ENCODE data around the gene PTPRM. TPM values are rescaled to one million over a fixed set of nuclear protein-coding genes. Genes with fewer than 3 reads are reported as not detected.

PTPRM gene
- total and polyA plus RNA-seq, 5 donors from 2014 or later, result 1.1 to 4.6 (median 3.6) TPM

DNA sequence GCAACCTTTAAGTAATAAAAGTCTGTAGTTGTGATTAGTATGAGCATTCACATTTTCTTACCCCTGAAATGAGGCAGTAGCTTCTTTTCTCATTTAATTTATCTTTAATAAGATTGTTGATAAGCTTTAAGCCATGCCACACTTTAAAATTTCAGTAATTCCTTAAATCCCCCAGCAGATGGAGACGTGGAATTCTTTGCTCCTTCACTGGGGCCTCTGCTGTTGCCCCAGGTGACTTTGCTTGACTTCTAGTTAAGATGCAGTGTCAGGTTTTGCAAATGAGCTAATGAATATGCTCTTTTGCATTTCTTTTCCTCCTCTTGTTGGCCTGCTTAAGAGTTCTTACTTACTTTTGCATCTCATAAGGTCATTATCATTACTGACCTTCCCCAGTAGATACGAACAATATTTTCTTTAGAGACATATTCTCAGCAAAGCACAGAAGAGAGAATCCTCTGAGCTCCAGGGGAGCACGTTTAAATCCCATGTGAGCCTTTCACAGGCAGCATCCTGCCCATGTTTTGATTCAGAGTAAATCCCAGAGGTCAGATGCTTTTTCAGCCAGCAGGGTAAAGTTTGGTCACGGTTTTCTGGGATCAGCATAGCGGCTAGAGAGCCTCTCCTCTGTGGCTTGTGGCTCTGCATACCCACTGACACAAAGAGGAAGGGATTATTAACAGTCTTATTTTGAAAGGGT, 222.9 kb downstream of the PTPRM start:
- H3K36me3 ChIP-seq (ENCODE audit: control insufficient read depth, insufficient read depth, low read length), result no peaks in the 10 kb centered on the region
- H3K27ac ChIP-seq (ENCODE audit: insufficient read depth, low read length, poor library complexity, severe bottlenecking), result no peak overlapping the region
- H3K9me3 ChIP-seq (ENCODE audit: control insufficient read depth in 2 of 2, low read length in 2 of 2), result no peaks in the 10 kb centered on the region
- H3K4me1 Mint-ChIP-seq, result no peaks in the 10 kb centered on the region
- H3K4me3 ChIP-seq (ENCODE audit: low read depth, low read length), result no peak overlapping the region
- ATAC-seq (ENCODE audit: low read depth in 2 of 2), result no peak
- peaks cover 0 to 9% (median 0%) of the 10 kb centered on the region in 7 donors for H3K9me3 Mint-ChIP-seq
- no peaks in the 10 kb centered on the region for H3K36me3 Mint-ChIP-seq
- no peaks in the 10 kb centered on the region for H3K27me3 Mint-ChIP-seq
- H3K27me3 ChIP-seq (ENCODE audit: control insufficient read depth, insufficient read depth, low read length), result no peaks in the 10 kb centered on the region
- H3K4me3 Mint-ChIP-seq, result no peak overlapping the region
- no peak overlapping the region for H3K27ac Mint-ChIP-seq
- H3K4me1 ChIP-seq (ENCODE audit: control insufficient read depth, insufficient read depth, low read length, poor library complexity, severe bottlenecking), result no peaks in the 10 kb centered on the region
- DNase-seq, result no peak

DNA sequence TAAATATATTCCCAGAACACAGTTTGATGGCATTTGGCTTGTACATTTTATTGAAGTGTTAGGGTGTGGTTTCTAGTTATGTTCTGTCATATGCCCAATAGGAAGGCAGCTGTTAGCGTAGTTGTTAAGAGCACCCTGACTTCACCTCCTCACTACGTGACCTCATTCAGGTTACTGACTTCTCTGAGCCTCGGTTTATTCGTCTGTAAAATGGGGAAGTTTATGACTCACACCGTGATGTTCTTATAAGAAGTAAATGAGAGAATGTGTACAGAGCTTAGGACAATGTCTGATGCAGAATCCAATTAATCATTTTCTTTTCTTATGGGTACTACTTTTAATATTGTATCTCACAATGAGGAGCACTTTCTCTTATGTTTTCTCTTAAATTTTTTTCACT, 226.0 kb downstream of the PTPRM start:
- Mint-ChIP-seq H3K36me3 (no peaks in the 10 kb centered on the region), H3K4me3 (no peak overlapping the region)
- H3K27ac ChIP-seq (ENCODE audit: insufficient read depth, low read length, poor library complexity, severe bottlenecking), result no peak overlapping the region

DNA sequence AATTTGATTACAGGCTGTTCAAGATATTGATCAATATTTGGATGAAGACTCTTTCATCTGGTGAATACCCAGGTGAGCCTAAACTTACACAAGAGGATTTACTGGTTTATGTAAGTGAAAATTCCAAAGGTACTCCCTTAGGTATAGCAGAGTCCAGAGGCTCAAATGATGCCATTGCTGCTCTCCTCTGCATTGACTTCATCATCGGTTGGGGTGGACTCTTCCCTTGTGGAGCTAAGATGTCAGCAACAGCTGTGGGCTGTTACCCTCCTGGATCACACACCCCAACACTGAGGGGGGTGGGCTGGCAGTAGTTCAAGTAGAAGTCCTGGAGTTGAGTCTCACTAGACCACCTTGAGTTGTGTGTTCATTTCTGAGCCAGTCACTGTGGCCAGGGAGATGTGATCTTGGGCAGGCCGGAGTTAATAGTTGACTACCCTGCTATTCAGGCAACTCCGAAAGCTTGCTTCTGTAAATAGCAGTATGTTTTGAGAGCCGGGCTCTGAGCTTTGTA, 236.9 kb downstream of the PTPRM start:
- no peaks in the 10 kb centered on the region for H3K4me1 ChIP-seq (ENCODE audit: control insufficient read depth, insufficient read depth, low read length, poor library complexity, severe bottlenecking)
- H3K27me3 Mint-ChIP-seq, result no peaks in the 10 kb centered on the region
- H3K9me3 ChIP-seq (ENCODE audit: control insufficient read depth in 2 of 2, low read length in 2 of 2), result no peaks in the 10 kb centered on the region
- no peaks in the 10 kb centered on the region for H3K4me1 Mint-ChIP-seq
- H3K27ac ChIP-seq (ENCODE audit: insufficient read depth, low read length, poor library complexity, severe bottlenecking), result no peak overlapping the region
- no peak overlapping the region for H3K27ac Mint-ChIP-seq
- no peak overlapping the region for H3K4me3 ChIP-seq (ENCODE audit: low read depth, low read length)
- H3K27me3 ChIP-seq (ENCODE audit: control insufficient read depth, insufficient read depth, low read length), result no peaks in the 10 kb centered on the region
- no peaks in the 10 kb centered on the region for H3K36me3 Mint-ChIP-seq
- no peak overlapping the region for H3K4me3 Mint-ChIP-seq
- DNase-seq, result no peak
- no peaks in the 10 kb centered on the region for H3K36me3 ChIP-seq (ENCODE audit: control insufficient read depth, insufficient read depth, low read length)
- H3K9me3 Mint-ChIP-seq, result peaks cover 0 to 3% (median 1%) of the 10 kb centered on the region in 7 donors
- no peak for ATAC-seq (ENCODE audit: low read depth in 2 of 2)

More for the DNA sequence above, 226.0 kb downstream of the PTPRM start:
- H3K9me3 Mint-ChIP-seq, result peaks cover 0 to 1% (median 0%) of the 10 kb centered on the region in 7 donors
- H3K27ac Mint-ChIP-seq, result no peak overlapping the region
- Histone ChIP-seq H3K4me1 (ENCODE audit: control insufficient read depth, insufficient read depth, low read length, poor library complexity, severe bottlenecking) (no peaks in the 10 kb centered on the region), H3K27me3 (ENCODE audit: control insufficient read depth, insufficient read depth, low read length) (no peaks in the 10 kb centered on the region), H3K36me3 (ENCODE audit: control insufficient read depth, insufficient read depth, low read length) (no peaks in the 10 kb centered on the region), H3K4me3 (ENCODE audit: low read depth, low read length) (no peak overlapping the region), H3K9me3 (ENCODE audit: control insufficient read depth in 2 of 2, low read length in 2 of 2) (no peaks in the 10 kb centered on the region)
- ATAC-seq (ENCODE audit: low read depth in 2 of 2) (no peak), DNase-seq (no peak)
- H3K27me3 Mint-ChIP-seq, result no peaks in the 10 kb centered on the region
- H3K4me1 Mint-ChIP-seq, result no peaks in the 10 kb centered on the region

DNA sequence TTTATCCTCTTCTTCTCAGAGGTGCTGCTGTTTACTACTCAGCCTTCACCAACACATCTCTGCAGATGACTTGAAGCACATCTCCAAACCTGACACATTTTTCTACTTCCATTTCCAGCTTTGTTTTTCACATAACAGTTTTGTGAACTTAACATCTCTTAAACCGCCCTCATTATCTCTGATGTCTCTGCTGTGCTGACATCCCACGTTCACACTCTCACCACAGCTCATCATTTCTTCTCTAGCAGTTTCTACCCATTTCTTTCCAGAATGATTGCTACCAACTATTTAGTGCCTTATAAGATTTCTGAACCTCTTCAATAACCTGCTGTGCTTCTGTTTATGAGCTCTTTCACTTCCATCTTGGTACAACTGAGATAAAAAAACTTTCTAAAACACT, 238.0 kb downstream of the PTPRM start:
- no peak for DNase-seq
- ATAC-seq (ENCODE audit: low read depth in 2 of 2), result no peak
- no peaks in the 10 kb centered on the region for H3K4me1 ChIP-seq (ENCODE audit: control insufficient read depth, insufficient read depth, low read length, poor library complexity, severe bottlenecking)
- H3K27ac ChIP-seq (ENCODE audit: insufficient read depth, low read length, poor library complexity, severe bottlenecking), result no peak overlapping the region
- H3K4me3 Mint-ChIP-seq, result no peak overlapping the region
- no peak overlapping the region for H3K4me3 ChIP-seq (ENCODE audit: low read depth, low read length)
- no peaks in the 10 kb centered on the region for H3K36me3 Mint-ChIP-seq
- peaks cover 0 to 3% (median 1%) of the 10 kb centered on the region in 7 donors for H3K9me3 Mint-ChIP-seq
- no peak overlapping the region for H3K27ac Mint-ChIP-seq
- no peaks in the 10 kb centered on the region for H3K27me3 Mint-ChIP-seq
- H3K36me3 ChIP-seq (ENCODE audit: control insufficient read depth, insufficient read depth, low read length), result no peaks in the 10 kb centered on the region
- no peaks in the 10 kb centered on the region for H3K27me3 ChIP-seq (ENCODE audit: control insufficient read depth, insufficient read depth, low read length)
- no peaks in the 10 kb centered on the region for H3K4me1 Mint-ChIP-seq
- H3K9me3 ChIP-seq (ENCODE audit: control insufficient read depth in 2 of 2, low read length in 2 of 2), result no peaks in the 10 kb centered on the region

DNA sequence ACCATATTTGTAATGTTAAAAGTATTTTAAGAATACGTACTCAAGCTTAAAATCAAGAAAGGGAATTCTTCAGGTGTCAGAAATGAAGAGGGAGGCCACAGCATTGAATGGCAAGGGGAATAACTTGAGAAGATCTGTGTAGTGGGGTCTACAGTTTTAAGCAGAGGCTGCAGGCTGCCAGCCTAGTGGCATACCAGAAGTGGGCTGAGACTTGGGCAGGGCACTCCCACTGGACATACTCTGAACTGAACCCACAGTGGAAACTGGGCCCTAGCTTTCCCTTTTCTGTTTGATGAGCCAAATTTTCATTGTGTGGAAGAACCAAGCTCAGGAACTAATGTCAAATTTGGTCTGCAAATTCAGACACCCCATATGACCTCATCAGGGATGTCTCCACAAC, 238.8 kb downstream of the PTPRM start:
- H3K27ac ChIP-seq (ENCODE audit: insufficient read depth, low read length, poor library complexity, severe bottlenecking), result no peak overlapping the region
- DNase-seq (no peak), ATAC-seq (ENCODE audit: low read depth in 2 of 2) (no peak)
- H3K4me1 ChIP-seq (ENCODE audit: control insufficient read depth, insufficient read depth, low read length, poor library complexity, severe bottlenecking), result no peaks in the 10 kb centered on the region
- no peaks in the 10 kb centered on the region for H3K9me3 ChIP-seq (ENCODE audit: control insufficient read depth in 2 of 2, low read length in 2 of 2)
- Mint-ChIP-seq H3K27ac (no peak overlapping the region), H3K27me3 (no peaks in the 10 kb centered on the region), H3K4me3 (no peak overlapping the region), H3K36me3 (no peaks in the 10 kb centered on the region), H3K9me3 (peaks cover 0 to 3% (median 1%) of the 10 kb centered on the region in 7 donors), H3K4me1 (no peaks in the 10 kb centered on the region)
- no peaks in the 10 kb centered on the region for H3K27me3 ChIP-seq (ENCODE audit: control insufficient read depth, insufficient read depth, low read length)
- H3K4me3 ChIP-seq (ENCODE audit: low read depth, low read length), result no peak overlapping the region
- no peaks in the 10 kb centered on the region for H3K36me3 ChIP-seq (ENCODE audit: control insufficient read depth, insufficient read depth, low read length)

DNA sequence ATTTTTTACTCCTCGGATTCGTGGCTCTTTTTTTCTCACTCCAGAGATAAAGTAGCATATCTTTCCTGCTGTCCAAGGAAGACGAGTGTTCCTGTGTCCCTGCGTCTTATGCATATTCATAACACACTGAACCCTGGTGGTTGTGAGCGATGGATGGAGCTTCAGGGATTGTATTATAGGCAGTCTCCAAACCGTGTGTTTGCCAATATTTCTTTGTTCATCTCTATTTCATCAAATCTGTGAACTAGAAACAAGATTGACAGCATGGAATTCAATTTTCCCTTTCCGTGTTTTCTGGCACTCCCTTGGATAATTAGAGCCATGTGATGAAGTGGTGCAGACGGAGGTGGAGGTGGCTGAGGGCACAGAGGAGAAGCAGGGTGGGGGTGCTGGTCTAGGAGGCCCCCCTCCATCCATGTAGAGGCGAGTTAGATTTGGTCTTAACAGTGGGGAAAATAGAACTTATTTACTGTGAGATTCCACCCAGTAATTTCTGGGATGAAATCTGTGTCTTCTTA, 240.9 kb downstream of the PTPRM start:
- Mint-ChIP-seq H3K36me3 (no peaks in the 10 kb centered on the region), H3K4me3 (no peak overlapping the region), H3K27me3 (no peaks in the 10 kb centered on the region), H3K9me3 (peaks cover 0 to 3% (median 2%) of the 10 kb centered on the region in 7 donors), H3K4me1 (no peaks in the 10 kb centered on the region), H3K27ac (no peak overlapping the region)
- ATAC-seq (ENCODE audit: low read depth in 2 of 2) (no peak), DNase-seq (no peak)
- Histone ChIP-seq H3K4me1 (ENCODE audit: control insufficient read depth, insufficient read depth, low read length, poor library complexity, severe bottlenecking) (no peaks in the 10 kb centered on the region), H3K4me3 (ENCODE audit: low read depth, low read length) (no peak overlapping the region), H3K27me3 (ENCODE audit: control insufficient read depth, insufficient read depth, low read length) (no peaks in the 10 kb centered on the region), H3K27ac (ENCODE audit: insufficient read depth, low read length, poor library complexity, severe bottlenecking) (no peak overlapping the region), H3K36me3 (ENCODE audit: control insufficient read depth, insufficient read depth, low read length) (no peaks in the 10 kb centered on the region), H3K9me3 (ENCODE audit: control insufficient read depth in 2 of 2, low read length in 2 of 2) (no peaks in the 10 kb centered on the region)

DNA sequence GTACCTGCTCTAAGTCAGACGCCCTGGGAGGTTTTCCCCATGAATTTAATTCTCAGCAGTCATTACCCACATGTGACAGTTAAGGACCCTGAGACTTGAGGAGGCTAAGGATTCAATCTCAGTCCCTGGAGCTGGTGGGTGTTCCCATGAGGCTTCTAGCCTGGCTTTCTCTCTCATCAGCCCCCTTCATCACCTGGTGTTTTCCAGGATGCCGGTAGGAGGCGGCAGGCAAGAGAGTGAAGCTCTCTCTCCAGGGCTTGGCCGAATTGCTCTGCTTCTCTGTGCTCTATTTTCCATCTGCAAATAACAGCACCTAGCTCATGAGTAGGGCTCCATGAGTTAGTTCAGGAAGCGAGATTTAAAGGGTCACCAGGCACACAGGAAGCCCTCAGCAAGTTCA, 241.9 kb downstream of the PTPRM start:
- H3K27ac Mint-ChIP-seq, result no peak overlapping the region
- no peaks in the 10 kb centered on the region for H3K4me1 Mint-ChIP-seq
- Histone ChIP-seq H3K9me3 (ENCODE audit: control insufficient read depth in 2 of 2, low read length in 2 of 2) (no peaks in the 10 kb centered on the region), H3K36me3 (ENCODE audit: control insufficient read depth, insufficient read depth, low read length) (no peaks in the 10 kb centered on the region), H3K4me1 (ENCODE audit: control insufficient read depth, insufficient read depth, low read length, poor library complexity, severe bottlenecking) (no peaks in the 10 kb centered on the region), H3K4me3 (ENCODE audit: low read depth, low read length) (no peak overlapping the region), H3K27me3 (ENCODE audit: control insufficient read depth, insufficient read depth, low read length) (no peaks in the 10 kb centered on the region), H3K27ac (ENCODE audit: insufficient read depth, low read length, poor library complexity, severe bottlenecking) (no peak overlapping the region)
- H3K9me3 Mint-ChIP-seq, result peaks cover 0 to 6% (median 2%) of the 10 kb centered on the region in 7 donors
- no peaks in the 10 kb centered on the region for H3K36me3 Mint-ChIP-seq
- DNase-seq, result no peak
- H3K27me3 Mint-ChIP-seq, result no peaks in the 10 kb centered on the region
- ATAC-seq (ENCODE audit: low read depth in 2 of 2), result no peak
- H3K4me3 Mint-ChIP-seq, result no peak overlapping the region

DNA sequence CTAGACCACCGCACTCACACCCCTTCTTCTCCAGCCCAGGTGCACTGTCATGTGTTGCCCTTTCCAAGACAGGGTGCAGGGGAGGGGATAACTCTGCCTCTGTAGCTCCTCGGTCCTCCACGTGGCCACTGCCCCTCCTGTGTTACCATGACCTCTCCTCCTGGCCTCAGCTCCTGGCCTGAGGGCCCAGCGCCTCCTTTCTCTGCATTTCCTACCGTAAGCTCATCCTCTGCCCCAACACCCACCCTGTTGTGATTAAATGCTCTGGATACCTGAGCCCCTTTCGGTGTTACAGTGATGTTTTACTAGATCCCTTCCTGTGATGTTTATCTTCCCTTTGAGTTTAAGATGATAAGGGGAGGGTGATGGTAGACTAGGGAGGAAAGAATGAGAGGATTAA, 242.3 kb downstream of the PTPRM start:
- DNase-seq (no peak), ATAC-seq (ENCODE audit: low read depth in 2 of 2) (no peak)
- Histone ChIP-seq H3K4me1 (ENCODE audit: control insufficient read depth, insufficient read depth, low read length, poor library complexity, severe bottlenecking) (no peaks in the 10 kb centered on the region), H3K27ac (ENCODE audit: insufficient read depth, low read length, poor library complexity, severe bottlenecking) (no peak overlapping the region), H3K27me3 (ENCODE audit: control insufficient read depth, insufficient read depth, low read length) (no peaks in the 10 kb centered on the region), H3K4me3 (ENCODE audit: low read depth, low read length) (no peak overlapping the region), H3K36me3 (ENCODE audit: control insufficient read depth, insufficient read depth, low read length) (no peaks in the 10 kb centered on the region), H3K9me3 (ENCODE audit: control insufficient read depth in 2 of 2, low read length in 2 of 2) (peaks cover 2 to 3% of the 10 kb centered on the region in 2 experiments)
- Mint-ChIP-seq H3K27me3 (no peaks in the 10 kb centered on the region), H3K9me3 (peaks cover 0 to 9% (median 4%) of the 10 kb centered on the region in 7 donors), H3K36me3 (no peaks in the 10 kb centered on the region), H3K4me3 (no peak overlapping the region), H3K27ac (no peak overlapping the region), H3K4me1 (no peaks in the 10 kb centered on the region)
